NCI-H2196 (cell line): ENCODE data around the gene RNASE4.

Experiments
- DNase-seq: peaks from one replicate; lab custom pipeline; 2025; ENCODE audit not compliant: unreplicated experiment; lab: John Stamatoyannopoulos, UW

The RNASE4 gene

GRCh38 chr14:20671597-20672283 lies 12.6 kb upstream of the RNASE4 start:
- DNase-seq, result no peak

DNA sequence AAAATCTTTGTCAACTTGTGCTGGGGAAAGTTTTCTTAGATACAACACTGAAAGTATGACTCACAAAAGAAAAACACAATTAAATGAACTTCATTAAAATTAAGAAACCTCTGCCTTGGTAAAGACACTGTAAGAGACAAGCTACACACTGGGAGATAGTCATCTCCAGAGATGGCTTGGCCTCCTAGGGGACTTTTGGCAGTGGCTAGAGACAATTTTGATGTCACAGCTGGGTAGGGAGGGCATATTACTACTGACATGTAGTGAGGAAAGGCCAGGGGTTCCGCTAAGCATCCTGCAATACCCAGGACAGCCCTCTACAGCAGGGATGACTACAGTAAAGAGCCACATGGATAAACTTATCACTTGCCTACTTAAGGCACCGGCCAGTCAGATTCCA lies 8.7 kb upstream of the RNASE4 start:
- no peak for DNase-seq

GRCh38 chr14:20676072-20676471 lies 8.3 kb upstream of the RNASE4 start:
- no peak for DNase-seq

- DNase-seq, result no peak
Observed at GRCh38 chr14:20679907-20680306, 4.5 kb upstream of the RNASE4 start.

DNA sequence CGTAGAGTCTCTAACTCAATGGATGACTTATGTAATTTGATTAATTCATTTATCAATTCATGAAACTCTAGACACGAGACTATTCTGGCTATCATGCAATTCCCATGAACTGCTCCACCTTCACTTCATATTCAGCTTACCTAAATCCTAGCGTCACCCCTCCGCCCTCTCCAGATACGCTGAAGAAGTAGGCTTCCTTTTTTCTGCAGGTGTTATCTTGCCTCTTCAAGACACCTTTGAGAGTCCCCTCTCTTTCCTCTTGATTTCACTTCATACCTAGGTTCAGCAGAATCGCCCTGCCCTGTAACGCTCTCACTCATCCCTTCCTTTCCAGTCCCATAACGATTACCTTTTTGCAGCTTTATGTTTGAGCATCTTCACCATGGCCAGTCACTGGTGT lies 4.0 kb upstream of the RNASE4 start:
- no peak for DNase-seq

DNA sequence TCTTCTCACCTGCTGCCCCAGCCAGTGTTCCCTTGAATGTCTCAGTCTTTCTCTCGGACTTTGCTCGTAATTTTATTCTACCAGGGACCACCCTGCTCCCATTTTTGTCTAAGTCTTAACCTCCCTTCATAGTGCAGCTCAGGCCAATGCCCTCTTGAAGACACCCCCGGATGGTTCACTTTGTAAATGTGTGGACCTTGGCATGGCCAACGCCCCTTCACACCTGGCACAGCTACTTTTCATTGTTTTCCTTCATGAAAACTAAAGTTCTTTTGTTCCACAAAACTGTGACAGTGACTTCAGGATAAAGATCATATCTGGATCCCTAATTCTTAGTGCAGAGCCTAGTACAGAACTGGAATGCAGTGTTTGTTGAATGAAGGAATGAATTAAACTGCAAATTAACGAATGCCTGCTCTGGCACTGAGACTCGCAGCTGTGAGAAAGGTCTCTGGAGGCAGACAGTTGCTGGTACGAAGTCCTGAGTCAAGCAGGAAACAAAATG lies 3.5 kb upstream of the RNASE4 start:
- DNase-seq, result no peak

GRCh38 chr14:20681348-20682126 lies 2.8 kb upstream of the RNASE4 start:
- peak; percentile 22 for DNase-seq

GRCh38 chr14:20682127-20682434 lies 2.3 kb upstream of the RNASE4 start:
- DNase-seq, result no peak

- peak; percentile 24 for DNase-seq
Observed at GRCh38 chr14:20682435-20683124, 1.8 kb upstream of the RNASE4 start.

- DNase-seq, result peak; percentile 32
Observed at GRCh38 chr14:20683125-20683890, 1.1 kb upstream of the RNASE4 start.

GRCh38 chr14:20684662-20685456 lies 499 bp downstream of the RNASE4 start:
- DNase-seq, result no peak

- DNase-seq, result no peak
Observed at GRCh38 chr14:20686386-20687143, 2.2 kb downstream of the RNASE4 start.

GRCh38 chr14:20687362-20688166 lies 3.2 kb downstream of the RNASE4 start:
- DNase-seq, result no peak

- no peak for DNase-seq
Observed at GRCh38 chr14:20688167-20688839, 3.9 kb downstream of the RNASE4 start, which contains the start of gene ANG. TSS of gene ANG (plus strand) at chr14:20688764. CDS start at chr14:20693565, 4,801 bp downstream.

DNA sequence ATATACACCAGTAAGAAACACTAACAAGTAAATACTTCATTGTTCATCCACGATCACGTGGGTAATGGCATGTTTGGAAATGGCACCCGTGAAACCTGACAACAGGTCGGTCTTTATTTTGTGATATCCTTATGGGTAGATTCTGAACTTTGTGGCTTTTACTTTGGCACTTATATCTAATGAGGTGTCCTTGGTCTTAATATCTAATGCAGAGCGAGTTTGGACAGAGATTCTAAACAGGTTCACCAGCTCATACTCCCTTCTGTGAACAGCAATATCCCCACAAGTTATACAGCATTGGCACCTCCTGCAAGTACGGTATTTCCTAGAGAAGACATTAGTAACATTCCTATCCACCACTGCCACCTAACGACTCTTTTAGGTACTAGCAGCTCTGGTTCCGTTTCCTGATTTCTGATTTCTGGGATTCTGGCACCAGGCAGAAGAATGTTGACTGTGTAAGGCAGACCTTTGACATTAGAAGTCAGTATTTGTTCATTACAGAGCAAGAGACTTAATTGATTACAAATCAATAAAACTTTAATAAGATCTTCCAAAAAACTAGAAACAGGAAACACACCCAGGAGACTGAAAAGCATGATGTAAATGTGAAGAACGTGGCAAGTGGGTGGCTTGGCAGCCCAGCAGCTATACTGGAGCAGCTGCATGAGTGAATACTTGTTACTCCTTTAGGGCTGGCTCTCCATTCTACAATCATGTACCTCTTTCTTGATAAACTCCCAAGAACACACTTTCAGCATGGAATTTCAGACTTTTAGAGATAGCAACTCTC lies 6.7 kb downstream of the RNASE4 start:
- peak; percentile 57 for DNase-seq

- no peak for DNase-seq
Observed at GRCh38 chr14:20692116-20692751, 7.9 kb downstream of the RNASE4 start.

DNA sequence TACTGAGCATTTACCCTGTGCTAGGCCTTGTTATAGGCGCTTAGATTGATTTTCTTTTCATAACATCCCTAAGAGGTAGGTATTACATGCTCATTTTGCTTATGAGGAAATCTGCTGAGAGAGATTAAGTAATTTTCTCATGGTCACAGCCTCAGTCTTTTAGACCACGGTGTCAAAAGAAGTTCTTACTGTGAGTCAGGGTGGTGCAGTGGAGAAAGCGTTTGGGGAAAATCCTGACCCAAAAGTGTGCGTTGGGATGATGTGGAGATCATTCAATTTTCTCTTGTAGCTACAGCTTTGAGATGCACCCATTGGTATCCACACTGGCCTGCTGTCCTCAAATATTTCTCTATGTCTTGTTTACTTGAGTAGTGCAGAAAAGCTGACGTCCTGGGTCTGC lies 12.4 kb downstream of the RNASE4 start:
- no peak for DNase-seq
